Upper lobe of left lung (tissue), 4 donors: ENCODE measurements around the gene NCK2.

Experiments
- EP300 ChIP-seq, 4 donors: sonication (generic); formaldehyde crosslinking; IDR thresholded peaks; one replicate each; pipeline ENCODE4 v1.5.1; 2017; ENCODE audit warnings: antibody characterized with exemption in 4 of 4, control low read depth in 2 of 4
- POLR2A ChIP-seq, 4 donors: fragments of 450-650 bp; IDR thresholded peaks; one replicate each; pipeline ENCODE4 v1.5.1; 2016 to 2017; ENCODE audit warnings: antibody characterized with exemption in 4 of 4, mild to moderate bottlenecking in 2 of 4
- TF ChIP-seq, protein P1 (sequence below), 6 experiments: fragments of 450-650 bp in 4 of 6; fragments of 200-600 bp in 2 of 6; sonication (generic) in 2 of 6; IDR thresholded peaks; one replicate each; pipeline ENCODE4 v1.5.1; 2016 to 2019; ENCODE audit warnings: antibody characterized with exemption in 6 of 6

DNA sequence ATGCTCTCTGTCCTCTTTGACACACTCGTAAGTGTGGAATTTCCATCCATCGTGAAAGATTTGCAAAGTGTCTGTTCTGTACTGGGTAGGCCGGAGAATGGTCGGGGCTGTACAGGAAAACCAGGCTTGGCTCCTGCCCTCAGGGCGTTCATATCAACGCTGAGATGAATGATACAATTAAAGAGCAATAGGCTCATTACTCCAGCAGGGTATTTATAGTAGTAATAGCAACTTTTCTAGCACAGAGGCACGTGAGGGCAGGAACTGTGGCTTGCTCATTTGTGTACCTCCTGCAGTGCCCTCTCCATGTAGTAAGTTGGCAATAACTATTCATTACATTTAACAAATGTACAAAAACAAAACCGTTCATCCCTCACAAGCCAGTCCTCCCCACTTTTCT lies 5.3 kb upstream of the NCK2 start:
- TF ChIP-seq POLR2A (IDR thresholded peaks at IDR 0.05) (no peak), EP300 (IDR thresholded peaks at IDR 0.05) (no peak)
- TF ChIP-seq, protein P1, sequence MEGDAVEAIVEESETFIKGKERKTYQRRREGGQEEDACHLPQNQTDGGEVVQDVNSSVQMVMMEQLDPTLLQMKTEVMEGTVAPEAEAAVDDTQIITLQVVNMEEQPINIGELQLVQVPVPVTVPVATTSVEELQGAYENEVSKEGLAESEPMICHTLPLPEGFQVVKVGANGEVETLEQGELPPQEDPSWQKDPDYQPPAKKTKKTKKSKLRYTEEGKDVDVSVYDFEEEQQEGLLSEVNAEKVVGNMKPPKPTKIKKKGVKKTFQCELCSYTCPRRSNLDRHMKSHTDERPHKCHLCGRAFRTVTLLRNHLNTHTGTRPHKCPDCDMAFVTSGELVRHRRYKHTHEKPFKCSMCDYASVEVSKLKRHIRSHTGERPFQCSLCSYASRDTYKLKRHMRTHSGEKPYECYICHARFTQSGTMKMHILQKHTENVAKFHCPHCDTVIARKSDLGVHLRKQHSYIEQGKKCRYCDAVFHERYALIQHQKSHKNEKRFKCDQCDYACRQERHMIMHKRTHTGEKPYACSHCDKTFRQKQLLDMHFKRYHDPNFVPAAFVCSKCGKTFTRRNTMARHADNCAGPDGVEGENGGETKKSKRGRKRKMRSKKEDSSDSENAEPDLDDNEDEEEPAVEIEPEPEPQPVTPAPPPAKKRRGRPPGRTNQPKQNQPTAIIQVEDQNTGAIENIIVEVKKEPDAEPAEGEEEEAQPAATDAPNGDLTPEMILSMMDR (IDR thresholded peaks at IDR 0.05), result no peak
